ENCODE data around the gene HDAC7. TPM values are rescaled to one million over a fixed set of nuclear protein-coding genes. Genes with fewer than 3 reads are reported as not detected.

HDAC7 gene
- total and polyA plus RNA-seq, 4 donors = 3.5 to 14.7 (median 7.2) TPM

GRCh38 chr12:47856094-47856493, 36.4 kb upstream of the HDAC7 start (continued):
- TF ChIP-seq REST (IDR thresholded peaks at IDR 0.05) (no peak), HNF4G (IDR thresholded peaks at IDR 0.05) (no peak), YY1 (IDR thresholded peaks at IDR 0.05) (no peak), SP1 (IDR thresholded peaks at IDR 0.05) (no peak), RXRA (IDR thresholded peaks at IDR 0.05) (no peak), FOXA1 (IDR thresholded peaks at IDR 0.05) (no peak)

- no peaks in the 10 kb centered on the region for H3K36me3 ChIP-seq (ENCODE audit: control insufficient read depth in 4 of 4, insufficient read depth in 3 of 4, low read depth in 1 of 4, low read length in 3 of 4)
- TF ChIP-seq JUND (IDR thresholded peaks at IDR 0.05) (no peak), SP1 (IDR thresholded peaks at IDR 0.05) (peak; percentile 37), HNF4A (conservative IDR thresholded peaks at IDR 0.05) (peak; percentile 47 to 60), RXRA (IDR thresholded peaks at IDR 0.05) (peak; percentile 89 to 92)
- H3K9ac ChIP-seq (ENCODE audit: low read depth in 1 of 2, low read length in 2 of 2) = no peak overlapping the region
- no peak overlapping the region for H3K4me3 ChIP-seq (ENCODE audit: low read depth in 1 of 3, low read length in 3 of 3)
- no peaks in the 10 kb centered on the region for H3K27me3 ChIP-seq (ENCODE audit: control insufficient read depth in 4 of 4, insufficient read depth in 4 of 4, low read length in 3 of 4)
- no peaks in the 10 kb centered on the region for H3K9me3 ChIP-seq (ENCODE audit: control insufficient read depth in 4 of 4, low read length in 3 of 4)
- peaks cover 19 to 62% (median 52%) of the 10 kb centered on the region in 4 donors for H3K4me1 ChIP-seq (ENCODE audit: control insufficient read depth in 4 of 4, insufficient read depth in 4 of 4, low read length in 3 of 4)
- 67% methylated on average over 2 of the region's 2 CpGs for whole genome bisulfite sequencing
- peak overlapping the region in 1 of 2 donors; percentile 3 for H3K27ac ChIP-seq (ENCODE audit: low read depth in 1 of 2, low read length in 2 of 2)
- DNase-seq (ENCODE audit: low spot score) = no peak
These were observed 35.8 kb upstream of the HDAC7 start for GRCh38 chr12:47855502-47855901.

GRCh38 chr12:47854531-47854930, 34.8 kb upstream of the HDAC7 start:
- H3K4me3 ChIP-seq (ENCODE audit: low read depth in 1 of 3, low read length in 3 of 3) = no peak overlapping the region
- H3K27ac ChIP-seq (ENCODE audit: low read depth in 1 of 2, low read length in 2 of 2) = no peak overlapping the region
- no peaks in the 10 kb centered on the region for H3K27me3 ChIP-seq (ENCODE audit: control insufficient read depth in 4 of 4, insufficient read depth in 4 of 4, low read length in 3 of 4)
- WGBS = 97% methylated on average over 5 of the region's 5 CpGs
- DNase-seq (ENCODE audit: low spot score) = no peak
- no peaks in the 10 kb centered on the region for H3K9me3 ChIP-seq (ENCODE audit: control insufficient read depth in 4 of 4, low read length in 3 of 4)
- H3K36me3 ChIP-seq (ENCODE audit: control insufficient read depth in 4 of 4, insufficient read depth in 3 of 4, low read depth in 1 of 4, low read length in 3 of 4) = no peaks in the 10 kb centered on the region
- no peak for TF ChIP-seq HNF4G (IDR thresholded peaks at IDR 0.05)
- TF ChIP-seq HNF4A (conservative IDR thresholded peaks at IDR 0.05) = no peak
- TF ChIP-seq ZBTB33 (IDR thresholded peaks at IDR 0.05) = no peak
- TF ChIP-seq SP1 (IDR thresholded peaks at IDR 0.05) = no peak
- TF ChIP-seq YY1 (IDR thresholded peaks at IDR 0.05) = no peak
- no peak for TF ChIP-seq CTCF (IDR thresholded peaks at IDR 0.05; ENCODE audit: low read depth, low read length, missing input control)
- TF ChIP-seq RXRA (IDR thresholded peaks at IDR 0.05) = no peak
- H3K4me1 ChIP-seq (ENCODE audit: control insufficient read depth in 4 of 4, insufficient read depth in 4 of 4, low read length in 3 of 4) = peaks cover 19 to 64% (median 55%) of the 10 kb centered on the region in 4 donors
- no peak overlapping the region for H3K9ac ChIP-seq (ENCODE audit: low read depth in 1 of 2, low read length in 2 of 2)

Measured in liver (tissue), 9 donors.